K562 (cell line): ENCODE data around the gene SNRPA. TPM values are rescaled to one million over a fixed set of nuclear protein-coding genes. Genes with fewer than 3 reads are reported as not detected.

Experiments used
- ATAC-seq: fragments of 200-7000 bp; cut with Tn5 transposase; 3 replicates; pipeline ENCODE4 v1.9.1; 2020; ENCODE audit warnings: moderate library complexity
- BruUV-seq: library from RNA; stranded (reverse); fragments of 400-500 nt; replicated peaks from 2 replicates; lab custom pipeline; 2021; lab: Mats Ljungman, UMichigan
- CTCF ChIA-PET: fragments of 300-600 bp; formaldehyde crosslinking; extraction: SDS; loops from one replicate; lab custom pipeline; 2021; ENCODE audit warnings: low intra/inter-chr PET ratio; lab: Yijun Ruan, JAX
- POLR2A ChIA-PET: fragments of 300-600, 350-650 bp; sonication (Branson Sonifier 250); formaldehyde crosslinking; extraction: SDS; loops from one replicate; lab custom pipeline; 2021; ENCODE audit warnings: antibody characterized with exemption, inconsistent platforms; lab: Yijun Ruan, JAX
- DNase-seq, 4 experiments: peaks; one replicate each; pipeline versions ENCODE4 v3.0.0 to v3.0.0-alpha.2; 2011 to 2018; ENCODE audit warnings: low spot score in 3 of 4, mixed read lengths in 3 of 4; ENCODE audit errors: extremely low read depth in 1 of 4
- FAIRE-seq: peaks from 2 replicates; lab custom pipeline; 2011; peaks lifted over from hg19 to GRCh38; lab: Jason Lieb, UNC
- H2AFZ ChIP-seq: 2 replicates; pipeline ENCODE4 v1.6.0; 2011; ENCODE audit warnings: low read depth, low read length, control low read depth, inconsistent platforms
- H3K27ac ChIP-seq: fragments of 200-600 bp; 3 replicates; pipeline ENCODE4 v1.8.0; 2011; ENCODE audit warnings: low read depth, mild to moderate bottlenecking, control low read depth, inconsistent platforms, low read length, moderate library complexity, mixed read lengths; ENCODE audit errors: extremely low read depth
- H3K27me3 ChIP-seq, 2 experiments: fragments of 300-600 bp in 1 of 2; 2 replicates in 1 of 2; 3 replicates in 1 of 2; pipeline versions ENCODE4 v1.6.0 to v1.8.0; 2011; ENCODE audit warnings: inconsistent platforms in 2 of 2, low read length in 2 of 2, mild to moderate bottlenecking in 1 of 2, mixed read lengths in 1 of 2, moderate library complexity in 1 of 2; ENCODE audit not compliant: control insufficient read depth in 2 of 2, insufficient read depth in 2 of 2
- H3K36me3 ChIP-seq: fragments of 300-600 bp; 3 replicates; pipeline ENCODE4 v1.8.0; 2011; ENCODE audit warnings: mild to moderate bottlenecking, low read length, inconsistent platforms; ENCODE audit not compliant: control insufficient read depth, insufficient read depth
- H3K4me1 ChIP-seq, 2 experiments: fragments of 200-600 bp in 1 of 2; replicated peaks in 1 of 2; 2 replicates in 1 of 2; 3 replicates in 1 of 2; pipeline versions ENCODE4 v1.5.1 to v1.8.0; 2011; ENCODE audit warnings: inconsistent platforms in 2 of 2, low read length in 2 of 2, mild to moderate bottlenecking in 1 of 2, mixed read lengths in 1 of 2, moderate library complexity in 1 of 2; ENCODE audit not compliant: control insufficient read depth in 2 of 2, insufficient read depth in 2 of 2
- H3K4me2 ChIP-seq: 2 replicates; pipeline ENCODE4 v1.6.1; 2011; ENCODE audit warnings: low read length, control low read depth, inconsistent platforms, mixed read lengths; ENCODE audit not compliant: insufficient read depth
- H3K4me3 ChIP-seq: fragments of 200-600 bp; sonication (generic), shearing (Covaris generic); 2 replicates; pipeline ENCODE4 v1.5.1; 2016; ENCODE audit warnings: control low read depth, inconsistent platforms
- H3K79me2 ChIP-seq: fragments of 200-600 bp; 3 replicates; pipeline ENCODE4 v1.8.0; 2011; ENCODE audit warnings: low read length, inconsistent platforms; ENCODE audit not compliant: control insufficient read depth, insufficient read depth
- H3K9ac ChIP-seq, 2 experiments: 2 replicates each; pipeline versions ENCODE4 v1.6.0 to v1.6.1; 2011; ENCODE audit warnings: low read depth in 2 of 2, low read length in 2 of 2, control low read depth in 1 of 2, inconsistent platforms in 1 of 2, mild to moderate bottlenecking in 1 of 2, mixed read lengths in 1 of 2; ENCODE audit not compliant: insufficient read depth in 1 of 2
- H3K9me1 ChIP-seq: one replicate; pipeline ENCODE4 v1.6.0; 2011; ENCODE audit warnings: inconsistent platforms, mild to moderate bottlenecking, low read length, moderate library complexity; ENCODE audit not compliant: control insufficient read depth, insufficient read depth
- H3K9me3 ChIP-seq: replicated peaks from 2 replicates; pipeline ENCODE4 v1.5.1; 2011; ENCODE audit warnings: low read depth, low read length, inconsistent platforms; ENCODE audit not compliant: control insufficient read depth, insufficient read depth
- H4K20me1 ChIP-seq: replicated peaks from 2 replicates; pipeline ENCODE4 v1.6.1; 2011; ENCODE audit warnings: low read length, inconsistent platforms, mixed read lengths; ENCODE audit not compliant: control insufficient read depth, insufficient read depth
- ATF1 ChIP-seq, 2 experiments: fragments of 450-650 bp in 1 of 2; IDR thresholded peaks; 2 replicates each; pipeline ENCODE4 v1.6.1; 2016; ENCODE audit warnings: missing compliant biosample characterization in 1 of 2, missing genetic modification characterization in 1 of 2
- CHCHD3 ChIP-seq: fragments of 250-450 bp; sonication (Bioruptor Pico); IDR thresholded peaks from 2 replicates; pipeline ENCODE4 v2.1.2; 2022; ENCODE audit warnings: mild to moderate bottlenecking
- ZBTB11 ChIP-seq, 3 experiments: fragments of 200-800 bp in 1 of 3; fragments of 250-450 bp in 1 of 3; fragments of 450-650 bp in 1 of 3; sonication (Bioruptor Pico) in 1 of 3; sonication (Bioruptor generic) in 1 of 3; formaldehyde crosslinking in 1 of 3; IDR thresholded peaks; 2 replicates each; pipeline versions ENCODE4 v1.6.1 to v1.8.0; 2016 to 2022; ENCODE audit warnings: mild to moderate bottlenecking in 2 of 3, missing genetic modification characterization in 2 of 3, missing compliant biosample characterization in 1 of 3, moderate library complexity in 1 of 3
- WGBS: fragments of 100-300 bp; shearing (Covaris generic); methylation state at CpG from one replicate; pipeline ENCODE4 v1.1.6; 2016; ENCODE audit warnings: low coverage, mixed read lengths; ENCODE audit not compliant: insufficient coverage; ENCODE audit errors: missing lambda C conversion rate; 5-methylcytosine and 5-hydroxymethylcytosine counted together
- in situ Hi-C: fragments of 300-500 bp; cut with MboI; formaldehyde crosslinking; loops from 4 replicates; pipeline ENCODE4 v1.15.0; 2018; ENCODE audit warnings: inconsistent platforms, mixed read lengths
- intact Hi-C: fragments of 100-400 bp; cut with micrococcal nuclease; formaldehyde crosslinking; loops from 2 replicates; pipeline ENCODE4 v1.14.2; 2022
- polyA plus RNA-seq, 8 experiments: library from polyadenylated mRNA; depleted of rRNA in 4 of 8; stranded (reverse) in 5 of 8; unstranded in 3 of 8; fragments of >200 nt; fragmentation: Nextera tagmentation in 2 of 8; fragmentation: Illumina TruSeq in 1 of 8; extraction: Ambion mirVana in 2 of 8; extraction: Trizol in 1 of 8; gene quantifications; 2 replicates each; pipeline versions ENCODE4 v1.2.1 to v1.2.3, GENCODE V29; 2011 to 2014; ENCODE audit warnings: inconsistent platforms in 1 of 8, missing spikeins in 1 of 8
- total RNA-seq, 7 experiments: library from RNA; depleted of rRNA in 6 of 7; stranded (reverse); fragments of >200 nt in 6 of 7; fragmentation: Illumina TruSeq in 2 of 7; extraction: Trizol in 2 of 7; gene quantifications; 2 replicates each; pipeline versions ENCODE4 v1.2.1 to v1.2.3, GENCODE V29; 2011 to 2021; ENCODE audit warnings: low replicate concordance in 1 of 7

The SNRPA gene
- total and polyA plus RNA-seq, 9 of the 15 experiments (the other 6 are each of a cell fraction or from before 2014, with no cell fraction given) = 16.3 to 311 (median 193) TPM

DNA sequence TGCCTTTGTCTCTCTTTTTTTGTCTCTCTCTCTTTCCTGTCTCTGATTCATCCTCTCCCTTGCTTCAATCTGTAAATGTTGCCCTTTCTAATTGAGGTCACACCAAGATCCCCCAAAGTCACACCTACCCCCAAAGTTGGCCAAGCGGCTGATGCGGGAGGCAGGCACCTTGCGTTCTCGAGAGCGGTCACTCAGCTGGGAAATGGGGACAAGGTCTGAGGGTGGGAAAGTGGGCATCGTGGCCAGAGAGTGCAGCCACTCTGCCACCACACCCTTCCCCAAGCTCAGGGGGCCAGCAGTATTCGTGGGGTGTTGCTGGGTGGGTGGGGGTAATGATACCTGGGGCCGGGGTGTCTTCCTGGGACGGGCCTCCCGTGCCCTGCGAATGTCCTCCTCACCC is 37.1 kb upstream of the SNRPA start:
- TF ChIP-seq CHCHD3 (CRISPR knock-in tag) = no peak
- no peak for TF ChIP-seq ZBTB11 (CRISPR knock-in tag; IDR thresholded peaks at IDR 0.05)
- TF ChIP-seq ATF1 (CRISPR knock-in tag; IDR thresholded peaks at IDR 0.05) = no peak
- TF ChIP-seq ATF1 (tag; IDR thresholded peaks at IDR 0.05) = no peak
- TF ChIP-seq, all 486 proteins: peak for 0
- CTCF ChIA-PET = no interaction called here
- WGBS = 73% methylated on average over 8 of the region's 11 CpGs

More for the DNA sequence above, 37.1 kb upstream of the SNRPA start:
- H3K79me2 ChIP-seq = peaks cover 32% of the 10 kb centered on the region
- no peaks in the 10 kb centered on the region for H3K9me3 ChIP-seq
- no TSS peak for BruUV-seq
- H3K9ac ChIP-seq = peak overlapping the region in 1 of 2 experiments; percentile 90; a peak in 2 of 4 replicates
- no peaks in the 10 kb centered on the region for H3K27me3 ChIP-seq
- FAIRE-seq (no peak), ATAC-seq (no peak), DNase-seq (no peak)
- H3K4me1 ChIP-seq = peaks cover 17 to 45% of the 10 kb centered on the region in 2 experiments
- POLR2A ChIA-PET = no interaction called here
- H3K27ac ChIP-seq = no peak overlapping the region; the same call in 2 of the 3 replicates
- in situ Hi-C loops (no loop called here), intact Hi-C loops (no loop called here)
- no peaks in the 10 kb centered on the region for H3K9me1 ChIP-seq
- H3K36me3 ChIP-seq = peaks cover 23% of the 10 kb centered on the region; the same call in 2 of the 3 replicates
- H4K20me1 ChIP-seq = no peaks in the 10 kb centered on the region
- no peak overlapping the region for H3K4me3 ChIP-seq
- peak overlapping the region; percentile 93 for H3K4me2 ChIP-seq
- H2AFZ ChIP-seq = no peak overlapping the region
